ENCODE data around the gene SETD2.

Gene SETD2

GRCh38 chr3:46984591-46985459, 179.1 kb downstream of the SETD2 start:
- DNase-seq, result peak in 1 of 42 donors; percentile 2
- intact Hi-C loops (cut with DNase I), result no loop called here

- DNase-seq, result no peak
Observed at GRCh38 chr3:46982546-46982945, 181.4 kb downstream of the SETD2 start.

GRCh38 chr3:46981932-46982471, 181.9 kb downstream of the SETD2 start:
- DNase-seq, result peak in 2 of 42 donors; percentile 1 to 4
- intact Hi-C loops (cut with DNase I), result no loop called here

More at GRCh38 chr3:46982546-46982945, 181.4 kb downstream of the SETD2 start:
- intact Hi-C loops (cut with DNase I), result no loop called here

- intact Hi-C loops (cut with DNase I), result no loop called here
Observed at GRCh38 chr3:46979958-46980497, 183.9 kb downstream of the SETD2 start.

GRCh38 chr3:46978985-46979944, 184.6 kb downstream of the SETD2 start, which contains the start of gene NBEAL2:
NBEAL2 (plus strand) TSS chr3:46979666; CDS start chr3:46979862, 196 bp downstream.
- intact Hi-C loops (cut with DNase I), result no loop called here
- DNase-seq, result peak; percentile 61 to 93 (median 83)

More at GRCh38 chr3:46979958-46980497, 183.9 kb downstream of the SETD2 start:
- DNase-seq, result peak in 2 of 42 donors; percentile 2 to 5

GRCh38 chr3:46978381-46978780, 185.5 kb downstream of the SETD2 start:
- intact Hi-C loops (cut with DNase I), result no loop called here
- no peak for DNase-seq

- intact Hi-C loops (cut with DNase I), result loop anchor here (2.0 kb wide), 1 partner anchor 187 kb away; the partner anchor contains the start of gene SETD2
- DNase-seq, result peak in 1 of 42 donors; percentile 3
Observed at GRCh38 chr3:46977811-46978195, 186.1 kb downstream of the SETD2 start.

GRCh38 chr3:46976326-46977190, 187.4 kb downstream of the SETD2 start, which contains the start of gene CCDC12:
CCDC12 (minus strand) TSS chr3:46976745; CDS start chr3:46976732, 13 bp downstream.
- DNase-seq, result peak; percentile 93 to 99 (median 98)
- intact Hi-C loops (cut with DNase I), result loop anchor here (2.0 kb wide), 1 partner anchor 188 kb away; the partner anchor contains the start of gene SETD2

- DNase-seq, result no peak
- intact Hi-C loops (cut with DNase I), result loop anchor here (5.0 kb wide), 1 partner anchor 42 kb away; no protein-coding TSS in a partner anchor
Observed at GRCh38 chr3:46974421-46975171, 189.3 kb downstream of the SETD2 start.

- DNase-seq, result no peak
- intact Hi-C loops (cut with DNase I), result loop anchor here (5.0 kb wide), 1 partner anchor 40 kb away; no protein-coding TSS in a partner anchor
Observed at GRCh38 chr3:46972396-46972795, 191.5 kb downstream of the SETD2 start.

- no peak for DNase-seq
- intact Hi-C loops (cut with DNase I), result loop anchor here (5.0 kb wide), 1 partner anchor 39 kb away; no protein-coding TSS in a partner anchor
Observed at GRCh38 chr3:46971742-46972141, 192.2 kb downstream of the SETD2 start.

- no peak for DNase-seq
- intact Hi-C loops (cut with DNase I), result loop anchor here (5.0 kb wide), 1 partner anchor 39 kb away; no protein-coding TSS in a partner anchor
Observed at GRCh38 chr3:46971151-46971550, 192.8 kb downstream of the SETD2 start.

GRCh38 chr3:46970391-46971091, 193.4 kb downstream of the SETD2 start:
- peak in 2 of 42 donors; percentile 8 to 47 for DNase-seq
- intact Hi-C loops (cut with DNase I), result loop anchor here (5.0 kb wide), 1 partner anchor 38 kb away; no protein-coding TSS in a partner anchor

GRCh38 chr3:46968783-46969428, 195.0 kb downstream of the SETD2 start:
- intact Hi-C loops (cut with DNase I), result no loop called here

GRCh38 chr3:46966811-46967210, 197.1 kb downstream of the SETD2 start:
- intact Hi-C loops (cut with DNase I), result no loop called here
- no peak for DNase-seq

More at GRCh38 chr3:46968783-46969428, 195.0 kb downstream of the SETD2 start:
- DNase-seq, result no peak

Measured in head of caudate nucleus (tissue), 42 donors.